GF-D8 (cell line): ENCODE measurements around the gene HLA-C.
"Not testable (repeated sequence)": the region's sequence is repeated elsewhere in the genome, so short reads cannot be mapped to it uniquely, and the experiment has no call there.

Experiments used
- DNase-seq: peaks from one replicate; lab custom pipeline; 2025; lab: John Stamatoyannopoulos, UW

HLA-C gene

DNA sequence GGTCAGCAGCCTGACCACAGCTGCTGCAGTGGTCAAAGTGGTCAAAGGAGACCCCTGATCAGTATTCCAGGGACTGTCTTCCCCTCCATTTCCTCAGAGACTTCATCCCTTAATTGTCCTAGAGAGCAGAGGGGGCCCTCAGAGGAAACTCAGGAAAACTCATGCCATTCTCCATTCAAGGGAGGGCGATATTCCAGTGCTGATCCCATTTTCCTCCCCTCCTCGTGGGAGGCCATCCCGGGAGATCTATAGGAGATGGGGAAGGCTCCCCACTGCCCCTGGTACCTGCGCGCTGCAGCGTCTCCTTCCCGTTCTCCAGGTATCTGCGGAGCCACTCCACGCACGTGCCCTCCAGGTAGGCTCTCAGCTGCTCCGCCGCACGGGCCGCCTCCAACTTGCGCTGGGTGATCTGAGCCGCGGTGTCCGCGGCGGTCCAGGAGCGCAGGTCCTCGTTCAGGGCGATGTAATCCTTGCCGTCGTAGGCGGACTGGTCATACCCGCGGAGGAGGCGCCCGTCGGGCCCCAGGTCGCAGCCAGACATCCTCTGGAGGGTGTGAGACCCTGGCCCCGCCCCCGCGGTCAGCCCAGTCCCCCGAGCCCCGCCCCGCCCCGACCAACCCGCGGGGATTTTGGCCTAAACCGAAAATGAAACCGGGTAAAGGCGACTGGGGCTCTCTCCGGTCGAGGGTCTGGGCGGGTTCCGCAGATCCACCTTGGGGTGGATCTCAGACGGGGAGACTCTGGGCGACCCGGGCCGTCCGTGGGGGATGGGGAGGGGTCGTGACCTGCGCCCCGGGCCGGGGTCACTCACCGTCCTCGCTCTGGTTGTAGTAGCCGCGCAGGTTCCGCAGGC lies 878 bp downstream of the HLA-C start:
- no peak for DNase-seq

DNA sequence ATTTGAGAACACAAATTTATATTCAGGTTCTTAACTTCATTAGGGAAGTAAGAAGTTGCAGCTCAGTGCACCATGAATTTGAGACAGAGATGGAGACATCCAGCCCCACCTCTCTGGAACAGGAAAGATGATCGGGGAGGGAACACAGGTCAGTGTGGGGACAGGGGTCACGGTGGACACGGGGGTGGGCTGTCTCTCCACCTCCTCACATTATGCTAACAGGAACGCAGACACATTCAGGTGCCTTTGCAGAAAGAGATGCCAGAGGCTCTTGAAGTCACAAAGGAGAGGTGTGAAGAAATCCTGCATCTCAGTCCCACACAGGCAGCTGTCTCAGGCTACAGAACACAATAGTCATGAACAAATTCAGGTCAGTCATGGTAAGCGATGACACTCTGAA lies 3.1 kb downstream of the HLA-C start:
- DNase-seq: no peak

DNA sequence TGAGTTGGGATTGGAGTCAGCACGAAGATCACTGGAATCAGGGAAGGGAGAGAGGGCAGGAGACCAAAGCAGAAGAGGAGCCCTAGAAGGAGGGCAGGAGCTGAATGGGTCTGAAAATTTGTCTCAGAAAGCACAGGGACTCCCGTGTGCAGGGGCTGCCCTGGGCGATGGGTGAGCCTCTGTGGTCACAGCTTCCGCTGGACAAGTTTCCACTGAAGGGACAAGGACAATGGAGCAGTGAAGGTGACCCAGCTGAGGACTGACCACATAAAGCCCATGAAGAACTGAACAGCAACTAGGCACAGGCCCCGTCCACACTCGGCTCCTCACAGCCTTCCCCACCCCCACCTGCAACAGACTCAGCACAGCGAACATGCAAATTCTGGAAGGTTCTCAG lies 3.5 kb downstream of the HLA-C start:
- no peak for DNase-seq

DNA sequence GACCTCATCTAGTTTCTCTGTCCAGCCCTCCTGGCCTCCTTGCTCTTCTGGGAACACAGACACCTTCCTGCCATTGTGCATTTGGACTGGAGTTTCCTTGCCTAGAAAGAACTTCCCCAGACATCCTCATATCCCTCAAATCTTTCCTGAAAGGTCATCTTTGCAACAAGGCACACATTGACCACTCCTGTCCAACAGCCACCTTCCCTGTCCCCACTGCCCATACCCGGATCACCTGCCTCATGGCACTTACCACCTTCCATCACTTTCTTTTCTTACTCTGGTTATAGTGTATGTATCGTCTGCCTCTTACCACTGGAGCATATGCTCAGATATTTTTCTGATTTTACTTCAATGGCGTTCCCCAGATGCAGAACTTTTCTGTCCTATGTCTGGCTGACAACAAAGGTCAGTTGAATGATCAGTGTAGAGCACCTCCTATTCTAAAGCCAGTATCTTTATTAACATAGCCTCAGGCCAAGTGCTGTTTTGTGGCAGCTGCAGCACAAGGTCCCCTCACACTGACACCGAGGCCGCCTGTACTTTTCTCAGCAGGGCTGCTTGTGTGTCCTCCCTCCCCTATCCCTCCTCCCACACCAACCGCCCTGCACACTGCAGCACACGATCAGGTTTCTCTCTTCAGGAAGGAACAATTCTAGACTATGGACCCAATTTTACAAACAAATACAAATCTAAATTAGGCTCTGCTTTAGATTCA lies 4.1 kb downstream of the HLA-C start:
- DNase-seq: no peak

DNA sequence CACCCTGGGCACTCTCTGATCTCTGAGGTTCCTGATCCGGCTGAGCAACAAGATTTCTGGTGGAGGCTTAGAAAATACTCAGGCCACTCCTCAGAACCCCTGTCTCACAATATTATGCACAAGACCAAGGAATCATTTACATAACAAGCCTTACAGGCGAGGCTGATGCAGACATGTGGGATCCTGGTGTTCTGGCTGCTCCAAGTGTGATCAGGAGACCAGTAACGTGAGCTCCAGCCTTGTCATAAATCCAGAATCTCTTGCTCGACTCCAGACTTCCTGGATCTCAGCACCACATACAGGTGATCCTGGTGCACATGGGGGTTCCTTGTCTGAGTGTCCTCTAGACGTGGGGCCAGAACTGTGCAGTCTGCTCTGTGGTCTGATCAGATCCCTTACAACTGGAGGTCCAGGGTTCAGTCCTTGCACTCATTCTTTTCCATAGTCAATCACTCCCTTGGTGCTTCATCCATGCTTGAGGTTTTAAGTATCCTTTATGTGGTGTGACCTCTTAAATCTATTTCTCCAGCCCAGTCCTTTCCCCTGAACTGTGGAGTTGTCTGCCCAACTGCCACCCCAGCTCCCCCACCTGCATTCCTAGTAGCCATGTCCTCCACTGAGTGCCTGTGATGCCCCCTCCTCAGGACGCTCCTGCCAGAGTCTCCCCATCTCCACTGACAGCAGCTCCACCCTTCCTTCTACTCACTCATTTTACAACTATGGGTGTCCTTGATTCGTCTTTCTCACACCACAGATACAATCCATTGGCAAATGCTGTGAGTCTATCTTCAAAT lies 5.1 kb downstream of the HLA-C start:
- no peak for DNase-seq

DNA sequence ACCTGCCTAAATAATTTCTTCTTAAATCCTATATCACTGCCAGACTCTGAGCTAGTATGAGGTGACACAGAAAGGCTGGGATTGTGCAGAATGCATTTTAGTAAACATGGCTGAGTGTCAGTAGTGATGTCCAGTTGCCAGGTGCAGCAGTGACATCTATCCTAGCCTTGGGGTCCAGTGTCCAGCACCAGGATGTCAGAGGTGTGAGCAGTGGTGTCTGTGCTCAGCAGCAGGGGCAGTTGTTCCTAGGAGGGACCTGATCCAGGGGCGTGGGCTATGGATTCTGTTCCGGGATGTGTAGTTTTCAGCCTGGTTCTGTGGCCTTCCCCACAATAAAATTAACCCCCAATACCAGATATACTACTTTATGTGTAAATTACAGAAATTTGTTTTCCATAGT lies 6.0 kb downstream of the HLA-C start:
- no peak for DNase-seq

DNA sequence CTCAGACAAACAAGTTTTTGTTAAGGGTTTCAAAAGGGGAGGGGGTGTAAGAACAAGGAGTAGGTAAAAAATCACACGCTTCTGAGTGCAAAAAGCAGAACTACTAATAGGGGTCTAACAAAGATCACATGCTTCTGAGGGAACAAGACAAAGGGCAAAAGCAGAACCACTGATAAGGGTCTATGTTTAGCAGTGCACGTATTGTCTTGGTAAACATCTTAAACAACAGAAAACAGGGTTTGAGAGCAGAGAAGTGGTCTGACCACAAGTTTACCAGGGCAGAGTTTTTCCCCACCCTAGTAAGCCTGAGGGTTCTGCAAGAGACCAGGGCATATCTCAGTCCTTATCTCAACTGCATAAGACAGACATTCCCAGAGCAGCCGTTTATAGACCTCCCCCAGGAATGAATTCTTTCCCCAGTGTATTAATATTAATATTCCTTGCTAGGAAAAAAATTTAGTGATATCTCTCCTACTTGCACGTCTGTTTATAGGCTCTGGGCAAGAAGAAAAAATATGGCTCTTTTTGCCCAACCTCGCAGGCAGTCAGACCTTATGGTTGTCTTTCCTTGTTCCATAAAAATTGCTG lies 8.5 kb downstream of the HLA-C start:
- DNase-seq: not testable (repeated sequence)

DNA sequence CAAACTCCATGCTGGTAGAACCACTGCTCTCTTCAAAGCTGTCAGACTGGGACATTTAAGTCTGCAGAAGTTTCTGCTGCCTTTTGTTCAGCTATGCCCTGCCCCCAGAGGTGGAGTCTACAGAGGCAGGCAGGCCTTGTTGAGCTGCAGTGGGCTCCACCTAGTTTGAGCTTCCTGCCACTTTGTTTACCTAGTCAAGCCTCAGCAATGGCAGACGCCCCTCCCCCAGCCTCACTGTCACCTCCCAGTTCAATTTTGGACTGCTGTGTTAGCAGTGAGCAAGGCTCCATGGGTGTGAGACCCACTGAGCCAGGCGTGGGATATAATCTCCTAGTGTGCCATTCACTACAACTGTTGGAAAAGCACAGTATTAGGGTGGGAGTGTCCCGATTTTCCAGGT lies 11.9 kb downstream of the HLA-C start:
- DNase-seq: not testable (repeated sequence)

DNA sequence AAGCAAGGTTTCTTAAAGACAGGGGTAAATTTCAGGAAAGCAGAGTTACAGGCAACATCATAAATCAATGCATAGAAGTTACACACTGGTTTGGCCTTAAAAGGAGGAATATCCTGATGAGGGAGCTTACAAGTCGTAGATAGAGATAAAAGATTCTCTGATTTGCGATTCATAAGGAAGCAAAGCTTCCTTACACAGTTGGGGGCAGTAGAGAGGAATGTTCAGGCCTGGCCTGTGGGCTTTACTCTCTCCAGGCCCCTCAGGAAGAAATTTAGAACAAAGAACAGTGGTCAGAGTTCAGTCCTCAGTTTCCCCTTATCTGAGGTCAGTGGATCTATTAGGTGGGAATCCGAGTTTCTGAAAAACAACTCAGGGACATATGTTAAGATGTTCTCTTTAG lies 19.3 kb downstream of the HLA-C start:
- no peak for DNase-seq

DNA sequence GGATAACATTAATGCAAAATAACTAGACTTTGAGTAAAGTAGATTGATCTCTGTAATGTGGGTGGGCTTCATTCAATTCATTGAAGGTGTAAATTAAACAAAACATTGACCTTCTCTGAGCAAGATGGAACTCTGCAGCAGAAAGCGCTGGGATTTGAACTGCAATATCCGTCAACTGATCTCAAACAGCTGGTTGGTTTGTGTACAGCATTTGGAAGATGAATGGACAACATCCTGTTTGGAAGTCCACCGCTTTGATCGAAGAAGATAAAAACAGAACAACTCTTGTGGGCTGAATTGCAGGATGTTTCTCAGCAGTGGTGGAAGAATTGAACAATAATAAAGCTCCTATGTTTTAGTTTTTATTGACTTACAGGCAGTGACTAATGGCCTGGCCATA lies 20.6 kb downstream of the HLA-C start:
- no peak for DNase-seq

DNA sequence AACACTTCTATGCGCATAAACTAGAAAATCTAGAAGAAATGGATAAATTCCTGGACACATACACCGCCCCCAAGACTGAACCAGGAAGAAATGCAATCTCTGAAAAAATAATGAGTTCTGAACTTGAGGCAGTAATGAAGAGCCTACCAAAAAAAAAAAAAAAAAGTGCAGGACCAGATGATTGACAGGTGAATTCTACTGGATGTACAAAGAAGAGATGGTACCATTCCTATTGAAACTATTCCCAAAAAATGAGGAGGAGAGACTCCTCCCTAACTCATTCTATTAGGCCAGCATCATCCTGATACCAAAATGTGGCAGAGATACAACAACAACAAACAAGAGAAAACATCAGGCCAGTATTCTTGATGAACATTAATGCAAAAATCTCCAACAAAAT lies 22.7 kb downstream of the HLA-C start:
- no peak for DNase-seq

DNA sequence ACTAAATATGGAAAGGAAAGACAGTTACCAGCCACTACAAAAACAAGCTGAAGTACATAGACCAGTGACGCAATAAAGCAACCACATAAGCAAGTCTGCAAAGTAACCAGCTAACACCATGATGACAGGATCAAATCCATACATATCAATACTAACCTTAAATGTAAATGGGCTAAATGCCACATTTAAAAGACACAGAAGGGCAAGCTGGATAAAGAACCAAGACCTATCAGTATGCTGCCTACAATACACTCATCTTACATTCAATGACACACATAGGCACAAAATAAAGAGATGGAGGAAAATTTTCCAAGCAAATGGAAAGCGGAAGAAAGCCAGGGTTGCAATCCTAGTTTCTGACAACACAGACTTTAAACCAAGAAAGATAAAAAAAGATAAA lies 24.1 kb downstream of the HLA-C start:
- peak; percentile 5 for DNase-seq

DNA sequence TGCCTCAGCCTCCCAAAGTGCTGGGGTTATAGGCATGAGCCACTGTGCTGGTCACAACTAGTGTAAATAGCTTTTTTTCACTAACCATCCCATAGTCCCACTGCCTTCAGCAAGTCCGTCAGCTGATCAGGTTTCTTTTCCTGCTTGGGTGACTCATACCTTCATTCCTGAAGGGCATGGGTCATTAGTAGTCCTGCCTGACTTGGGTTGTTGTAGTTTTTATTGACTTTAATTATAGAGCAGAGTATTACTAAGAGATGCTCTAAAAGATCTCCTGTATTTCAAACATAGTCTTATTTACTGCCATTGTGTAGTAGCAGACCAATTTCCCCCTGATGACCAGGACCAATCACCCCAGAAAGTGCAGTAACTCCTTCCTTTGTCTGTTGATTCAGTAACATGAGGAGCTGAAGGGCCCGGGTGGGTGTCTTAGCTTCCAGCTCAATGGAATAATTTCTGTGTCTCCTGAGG lies 25.8 kb downstream of the HLA-C start:
- no peak for DNase-seq

DNA sequence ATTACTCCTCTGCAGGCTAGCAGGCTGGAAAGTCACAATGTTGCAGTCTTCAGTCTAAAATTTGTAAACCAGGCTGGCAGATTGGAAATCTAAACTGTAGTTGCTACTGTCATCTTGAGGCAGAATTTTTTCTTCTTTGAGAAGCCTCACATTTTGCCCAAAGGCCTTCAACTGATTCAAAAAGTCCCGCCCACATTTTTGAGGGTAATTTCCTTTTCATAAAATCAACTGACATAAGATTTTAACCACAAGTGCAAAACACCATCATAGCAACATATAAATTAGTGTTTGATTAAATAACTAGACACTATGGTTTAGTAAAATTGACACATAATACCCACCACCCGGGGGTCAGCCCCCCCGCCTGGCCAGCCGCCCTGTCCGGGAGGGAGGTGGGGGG lies 28.4 kb downstream of the HLA-C start:
- DNase-seq: no peak

DNA sequence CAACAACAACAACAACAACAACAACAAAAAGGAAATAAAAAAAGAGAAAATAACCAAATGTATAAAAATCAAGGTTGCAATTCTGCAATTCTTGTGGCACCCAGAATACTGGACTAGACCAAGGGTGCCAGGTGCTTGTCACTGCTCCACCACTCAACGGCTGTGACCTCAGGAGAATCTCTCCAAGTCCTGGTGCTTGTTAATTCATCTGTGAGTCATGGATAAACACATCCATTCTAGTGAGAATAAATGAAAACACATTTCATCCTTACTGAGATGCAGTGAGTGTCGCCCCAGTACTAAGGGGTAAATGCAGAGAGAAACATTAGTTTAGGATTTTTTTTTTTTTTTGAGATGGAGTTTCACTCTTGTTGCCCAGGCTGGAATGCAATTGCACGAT lies 32.0 kb downstream of the HLA-C start:
- DNase-seq: no peak

DNA sequence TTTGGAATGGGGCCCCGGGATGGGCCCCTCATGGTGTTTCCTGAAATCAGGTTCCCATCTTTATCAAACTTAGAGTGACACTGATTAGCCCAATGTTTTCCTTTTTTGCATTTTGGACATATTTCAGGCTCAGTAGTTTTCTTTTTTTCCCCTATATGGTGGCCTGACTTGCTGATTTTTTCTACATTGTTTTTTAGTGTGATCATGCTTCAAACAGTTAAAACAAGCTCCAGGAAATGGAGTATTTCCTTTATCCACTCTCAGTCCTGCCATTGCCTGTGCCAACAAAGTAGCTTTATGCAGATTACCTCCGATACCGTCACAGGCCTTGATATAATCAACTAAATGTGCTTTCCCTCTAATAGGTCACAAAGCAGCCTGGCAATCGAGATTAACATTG lies 37.8 kb downstream of the HLA-C start:
- not testable (repeated sequence) for DNase-seq

DNA sequence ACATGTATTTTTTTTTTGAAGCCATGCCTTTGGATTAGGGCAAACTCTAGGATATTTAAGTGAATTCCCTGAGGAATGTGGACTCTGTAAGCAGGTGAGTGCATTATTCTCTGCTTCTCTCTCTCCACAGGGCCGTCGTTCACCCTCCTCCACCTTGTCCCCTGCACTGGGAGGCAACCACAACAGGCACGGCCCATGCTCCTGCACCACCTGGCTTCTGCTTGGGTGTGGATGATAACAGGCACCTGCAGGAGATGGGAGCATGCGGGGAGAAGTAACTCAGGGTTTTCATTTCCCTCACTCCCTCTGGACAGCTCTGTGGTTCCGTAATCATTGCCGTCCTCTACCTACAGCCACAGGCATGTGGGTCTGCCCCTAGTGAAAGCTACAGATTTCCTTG lies 43.4 kb downstream of the HLA-C start:
- no peak for DNase-seq

DNA sequence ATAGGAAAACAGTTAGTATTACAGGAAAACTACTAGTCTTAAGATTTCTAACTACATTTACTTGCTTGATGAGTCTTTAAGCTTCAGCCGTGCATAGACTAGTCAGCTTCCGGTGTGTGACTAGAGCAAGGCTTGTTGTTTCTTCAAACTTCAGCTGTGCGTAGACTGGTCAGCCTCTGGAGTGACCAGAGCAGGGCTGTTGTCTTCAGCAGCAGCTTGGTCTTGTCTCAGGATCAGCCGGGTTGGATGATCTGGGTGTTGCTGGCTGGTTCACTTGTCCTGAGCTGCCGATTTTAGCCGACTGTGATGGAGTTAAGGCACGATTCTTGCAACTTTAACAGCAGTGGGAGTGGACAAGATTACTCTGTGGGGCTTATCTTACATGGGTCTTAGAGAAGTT lies 44.7 kb downstream of the HLA-C start:
- DNase-seq: no peak

DNA sequence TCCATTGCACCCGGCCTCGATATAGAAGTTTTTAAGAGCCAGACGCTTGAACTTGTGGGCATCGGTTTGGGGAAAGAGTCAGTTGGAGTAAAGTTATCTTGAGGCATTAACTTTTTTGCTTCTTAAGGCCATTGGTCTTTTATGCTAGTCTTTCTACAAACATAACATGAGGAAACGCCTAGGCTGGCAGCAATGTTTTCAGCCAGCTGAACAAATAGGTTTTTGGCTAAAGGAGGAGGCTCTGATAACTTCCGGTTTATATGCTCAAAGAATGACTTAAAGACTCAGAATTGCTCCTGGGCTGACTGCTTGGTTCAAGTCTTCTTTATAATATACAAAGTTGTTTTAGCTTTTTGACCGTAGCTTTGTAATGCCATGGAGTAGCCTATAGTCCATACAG lies 46.2 kb downstream of the HLA-C start:
- no peak for DNase-seq

DNA sequence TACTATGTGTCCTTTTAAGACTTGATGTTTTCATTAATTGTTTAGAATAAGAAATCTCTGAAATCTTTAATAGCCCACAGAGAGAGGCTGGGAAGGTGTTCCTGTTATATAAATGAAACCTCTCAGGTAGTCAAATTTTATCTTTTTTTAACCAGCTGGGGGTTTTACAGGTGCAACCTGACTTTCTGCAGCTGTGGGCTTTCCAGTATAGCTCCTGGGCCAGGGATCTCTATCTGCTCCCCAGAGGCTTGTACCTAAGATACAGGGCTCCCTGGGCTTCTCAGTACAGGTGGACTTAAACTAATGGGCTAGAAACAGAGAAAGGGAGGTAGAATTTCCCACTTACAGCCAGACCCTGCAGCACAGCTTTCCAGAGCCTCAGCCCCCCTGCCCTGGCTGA lies 49.4 kb downstream of the HLA-C start:
- no peak for DNase-seq
